GM12875 (cell line): ENCODE data around the gene ADGRG1.

Source experiments
- H3K4me3 ChIP-seq: one replicate; pipeline ENCODE4 v1.5.1; 2011; ENCODE audit warnings: low read depth, low read length, control low read depth
- CTCF ChIP-seq: IDR thresholded peaks from 2 replicates; pipeline ENCODE4 v1.5.1; 2011; ENCODE audit warnings: low read depth, mild to moderate bottlenecking, control low read depth, inconsistent platforms, low read length, moderate library complexity, borderline replicate concordance; ENCODE audit not compliant: insufficient read depth

ADGRG1 gene

GRCh38 chr16:57600048-57600835, 28.2 kb upstream of the ADGRG1 start:
- TF ChIP-seq CTCF, result peak; percentile 94

GRCh38 chr16:57600952-57601580, 27.4 kb upstream of the ADGRG1 start:
- no peak overlapping the region for H3K4me3 ChIP-seq
- no peak for TF ChIP-seq CTCF

More at GRCh38 chr16:57600048-57600835, 28.2 kb upstream of the ADGRG1 start:
- H3K4me3 ChIP-seq, result no peak overlapping the region

- no peak overlapping the region for H3K4me3 ChIP-seq
- no peak for TF ChIP-seq CTCF
These were observed 26.5 kb upstream of the ADGRG1 start for GRCh38 chr16:57601801-57602478.

- no peak overlapping the region for H3K4me3 ChIP-seq
- TF ChIP-seq CTCF, result no peak
These were observed 25.1 kb upstream of the ADGRG1 start for GRCh38 chr16:57603115-57604024.

- TF ChIP-seq CTCF, result no peak
These were observed 24.3 kb upstream of the ADGRG1 start for GRCh38 chr16:57604177-57604576.

GRCh38 chr16:57606147-57606846, 22.1 kb upstream of the ADGRG1 start:
- no peak for TF ChIP-seq CTCF
- no peak overlapping the region for H3K4me3 ChIP-seq

More at GRCh38 chr16:57604177-57604576, 24.3 kb upstream of the ADGRG1 start:
- no peak overlapping the region for H3K4me3 ChIP-seq
